ENCODE measurements around the gene ARL5A. TPM values are rescaled to one million over a fixed set of nuclear protein-coding genes. Genes with fewer than 3 reads are reported as not detected.

The ARL5A gene
- total and polyA plus RNA-seq, 11 donors = 12.9 to 59.1 (median 54.4) TPM

- DNase-seq (no peak), ATAC-seq (no peak)
- WGBS, 4 donors = 26 to 40% (median 36%) methylated on average over 6 of the region's 6 CpGs
- TF ChIP-seq CTCF (IDR thresholded peaks at IDR 0.05) (no peak), POLR2A (IDR thresholded peaks at IDR 0.05) (no peak)
- Histone ChIP-seq H3K9me3 (no peaks in the 10 kb centered on the region), H3K4me1 (peaks cover 0 to 68% (median 53%) of the 10 kb centered on the region in 12 donors), H3K36me3 (no peaks in the 10 kb centered on the region), H3K27me3 (no peaks in the 10 kb centered on the region), H3K4me3 (no peak overlapping the region), H3K27ac (peak overlapping the region in 3 of 12 donors; percentile 3 to 17 (median 4))
- intact Hi-C loops (cut with DNase I) = loop anchor here in 2 of 10 donors (10.0 kb wide), 2 partner anchors 181 to 201 kb away; no protein-coding TSS in a partner anchor
These were observed 4.6 kb downstream of the ARL5A start for GRCh38 chr2:151823651-151824050.

GRCh38 chr2:151819920-151820319 lies 8.3 kb downstream of the ARL5A start:
- intact Hi-C loops (cut with DNase I) = loop anchor here in 2 of 10 donors (10.0 kb wide), 2 partner anchors 185 to 205 kb away; no protein-coding TSS in a partner anchor
- no peak for ATAC-seq
- Histone ChIP-seq H3K27me3 (no peaks in the 10 kb centered on the region), H3K27ac (no peak overlapping the region), H3K4me3 (no peak overlapping the region), H3K36me3 (peaks cover 0 to 10% (median 0%) of the 10 kb centered on the region in 9 donors), H3K9me3 (no peaks in the 10 kb centered on the region), H3K4me1 (peaks cover 0 to 67% (median 34%) of the 10 kb centered on the region in 12 donors)
- no peak for TF ChIP-seq CTCF (IDR thresholded peaks at IDR 0.05)
- TF ChIP-seq POLR2A (IDR thresholded peaks at IDR 0.05) = no peak
- WGBS, 4 donors = 91 to 97% (median 95%) methylated on average over 2 of the region's 2 CpGs
- DNase-seq = no peak

DNA sequence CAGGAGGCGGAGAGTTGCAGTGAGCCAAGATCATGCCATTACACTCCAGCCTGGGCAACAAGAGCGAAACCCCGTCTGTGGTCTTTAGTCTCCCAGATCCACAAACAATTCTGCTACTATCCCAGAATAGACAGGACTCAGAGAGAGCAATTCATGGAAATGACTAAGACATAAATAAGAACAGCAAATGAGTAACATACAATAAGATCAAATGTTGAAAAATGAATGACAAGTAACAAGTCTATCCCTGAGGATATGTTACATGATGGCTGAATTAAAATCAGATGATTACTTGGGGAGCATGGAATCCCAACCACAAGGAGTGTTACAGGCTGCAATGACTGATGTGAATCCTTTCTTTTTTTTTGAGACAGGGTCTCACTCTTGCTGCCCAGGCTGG lies 10.3 kb downstream of the ARL5A start:
- no peak for ATAC-seq
- Histone ChIP-seq H3K4me3 (no peak overlapping the region), H3K4me1 (peaks cover 0 to 48% (median 14%) of the 10 kb centered on the region in 12 donors), H3K27me3 (no peaks in the 10 kb centered on the region), H3K27ac (no peak overlapping the region), H3K36me3 (peaks cover 0 to 30% (median 19%) of the 10 kb centered on the region in 9 donors), H3K9me3 (no peaks in the 10 kb centered on the region)
- 92 to 96% (median 94%) methylated on average over 3 of the region's 3 CpGs for WGBS, 4 donors
- TF ChIP-seq POLR2A (IDR thresholded peaks at IDR 0.05) = no peak
- TF ChIP-seq CTCF (IDR thresholded peaks at IDR 0.05) = no peak
- intact Hi-C loops (cut with DNase I) = no loop called here
- no peak for DNase-seq

- no peaks in the 10 kb centered on the region for H3K9me3 ChIP-seq
- no peak for ATAC-seq
- H3K36me3 ChIP-seq = peaks cover 0 to 41% (median 30%) of the 10 kb centered on the region in 9 donors
- no peak for DNase-seq
- intact Hi-C loops (cut with DNase I) = no loop called here
- no peak overlapping the region for H3K27ac ChIP-seq
- H3K4me1 ChIP-seq = peaks cover 0 to 40% (median 11%) of the 10 kb centered on the region in 12 donors
- no peak for TF ChIP-seq CTCF (IDR thresholded peaks at IDR 0.05)
- no peak for TF ChIP-seq POLR2A (IDR thresholded peaks at IDR 0.05)
- no peak overlapping the region for H3K4me3 ChIP-seq
- no peaks in the 10 kb centered on the region for H3K27me3 ChIP-seq
- 94 to 100% (median 96%) methylated on average over 2 of the region's 2 CpGs for WGBS, 4 donors
These were observed 11.4 kb downstream of the ARL5A start for GRCh38 chr2:151816843-151817242.

Measured in heart left ventricle (tissue), 16 donors.